Transverse colon (tissue), 3 donors: ENCODE measurements around the gene ARF1.

Source experiments
- EP300 ChIP-seq: sonication (generic); formaldehyde crosslinking; IDR thresholded peaks from one replicate; pipeline ENCODE4 v1.6.1; 2017; ENCODE audit warnings: antibody characterized with exemption, low read depth
- TF ChIP-seq, protein P1 (sequence below), 5 experiments: fragments of 200-600 bp in 3 of 5; fragments of 450-650 bp in 2 of 5; sonication (generic) in 3 of 5; IDR thresholded peaks; 1 replicate in 2 of 5; 2 replicates in 3 of 5; pipeline ENCODE4 v1.5.1; 2016 to 2017; ENCODE audit warnings: antibody characterized with exemption in 5 of 5, inconsistent platforms in 3 of 5, mild to moderate bottlenecking in 2 of 5, moderate library complexity in 1 of 5

DNA sequence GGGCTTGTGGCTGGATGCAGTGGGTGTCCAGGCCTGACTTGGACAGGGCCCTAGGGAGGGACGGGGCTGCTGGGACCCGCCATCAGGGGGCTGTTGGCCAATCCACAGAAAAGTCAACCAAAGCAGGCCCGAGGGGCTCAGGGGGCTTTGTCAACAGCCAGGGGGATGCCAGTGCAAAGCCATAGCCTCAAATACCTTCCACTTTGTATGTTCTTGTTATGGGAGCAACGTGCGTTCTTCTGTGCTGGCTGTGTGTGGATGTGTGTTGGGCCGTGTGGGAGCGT, 35.4 kb upstream of the ARF1 start:
- TF ChIP-seq, protein P1, sequence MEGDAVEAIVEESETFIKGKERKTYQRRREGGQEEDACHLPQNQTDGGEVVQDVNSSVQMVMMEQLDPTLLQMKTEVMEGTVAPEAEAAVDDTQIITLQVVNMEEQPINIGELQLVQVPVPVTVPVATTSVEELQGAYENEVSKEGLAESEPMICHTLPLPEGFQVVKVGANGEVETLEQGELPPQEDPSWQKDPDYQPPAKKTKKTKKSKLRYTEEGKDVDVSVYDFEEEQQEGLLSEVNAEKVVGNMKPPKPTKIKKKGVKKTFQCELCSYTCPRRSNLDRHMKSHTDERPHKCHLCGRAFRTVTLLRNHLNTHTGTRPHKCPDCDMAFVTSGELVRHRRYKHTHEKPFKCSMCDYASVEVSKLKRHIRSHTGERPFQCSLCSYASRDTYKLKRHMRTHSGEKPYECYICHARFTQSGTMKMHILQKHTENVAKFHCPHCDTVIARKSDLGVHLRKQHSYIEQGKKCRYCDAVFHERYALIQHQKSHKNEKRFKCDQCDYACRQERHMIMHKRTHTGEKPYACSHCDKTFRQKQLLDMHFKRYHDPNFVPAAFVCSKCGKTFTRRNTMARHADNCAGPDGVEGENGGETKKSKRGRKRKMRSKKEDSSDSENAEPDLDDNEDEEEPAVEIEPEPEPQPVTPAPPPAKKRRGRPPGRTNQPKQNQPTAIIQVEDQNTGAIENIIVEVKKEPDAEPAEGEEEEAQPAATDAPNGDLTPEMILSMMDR (IDR thresholded peaks at IDR 0.05) = no peak
- no peak for TF ChIP-seq EP300
